Mesenchymal stem cell (in vitro differentiated cells and primary cell): ENCODE data around the gene NRF1.
A peak's percentile ranks its signal among the peaks of the same experiment; 100 is the strongest.

Source experiments
- DNase-seq: peaks from one replicate; pipeline ENCODE4 v3.0.0-alpha.2; 2013
- H2AFZ ChIP-seq: one replicate; pipeline ENCODE4 v1.6.1; 2013; ENCODE audit warnings: low read depth, mild to moderate bottlenecking, control low read depth, inconsistent platforms, low read length, moderate library complexity
- H2AK5ac ChIP-seq: 2 replicates; pipeline ENCODE4 v1.6.1; 2013; ENCODE audit warnings: low read length, moderate library complexity, mild to moderate bottlenecking, inconsistent platforms; ENCODE audit not compliant: severe bottlenecking
- H2BK120ac ChIP-seq: one replicate; pipeline ENCODE4 v1.6.1; 2013; ENCODE audit warnings: low read depth, mild to moderate bottlenecking, inconsistent platforms, low read length, moderate library complexity
- H2BK12ac ChIP-seq, 2 experiments: one replicate each; pipeline ENCODE4 v1.6.1; 2013; ENCODE audit warnings: inconsistent platforms in 2 of 2, low read length in 2 of 2, mild to moderate bottlenecking in 2 of 2, moderate library complexity in 2 of 2, control low read depth in 1 of 2
- H2BK15ac ChIP-seq: one replicate; pipeline ENCODE4 v1.6.1; 2013; ENCODE audit warnings: mild to moderate bottlenecking, low read depth, inconsistent platforms; ENCODE audit not compliant: poor library complexity, severe bottlenecking
- H2BK5ac ChIP-seq: 2 replicates; pipeline ENCODE4 v1.6.1; 2013; ENCODE audit warnings: low read depth, mild to moderate bottlenecking, low read length, control low read depth, inconsistent platforms; ENCODE audit not compliant: poor library complexity, severe bottlenecking
- H3K14ac ChIP-seq, 2 experiments: one replicate each; pipeline ENCODE4 v1.6.1; 2013; ENCODE audit warnings: inconsistent platforms in 2 of 2, low read length in 2 of 2, control low read depth in 1 of 2, mild to moderate bottlenecking in 1 of 2, moderate library complexity in 1 of 2
- H3K18ac ChIP-seq, 2 experiments: one replicate each; pipeline ENCODE4 v1.6.1; 2013; ENCODE audit warnings: inconsistent platforms in 2 of 2, low read length in 2 of 2, control low read depth in 1 of 2, low read depth in 1 of 2, mild to moderate bottlenecking in 1 of 2
- H3K23ac ChIP-seq, 2 experiments: one replicate each; pipeline ENCODE4 v1.6.1; 2013; ENCODE audit warnings: inconsistent platforms in 2 of 2, low read length in 2 of 2, mild to moderate bottlenecking in 2 of 2, moderate library complexity in 2 of 2, control low read depth in 1 of 2
- H3K27ac ChIP-seq: 2 replicates; pipeline ENCODE4 v1.5.1; 2013; ENCODE audit warnings: mild to moderate bottlenecking, moderate library complexity, low read length, control low read depth, inconsistent platforms; ENCODE audit not compliant: poor library complexity, severe bottlenecking
- H3K27me3 ChIP-seq, 2 experiments: 2 replicates each; pipeline versions ENCODE4 v1.6.1 to v1.7.0; 2013; ENCODE audit warnings: low read length in 2 of 2, mild to moderate bottlenecking in 2 of 2, moderate library complexity in 2 of 2, control low read depth in 1 of 2, inconsistent platforms in 1 of 2; ENCODE audit not compliant: control insufficient read depth in 1 of 2, insufficient read depth in 1 of 2
- H3K36me3 ChIP-seq, 2 experiments: 2 replicates each; pipeline versions ENCODE4 v1.6.1 to v1.7.0; 2013; ENCODE audit warnings: low read length in 2 of 2, control low read depth in 1 of 2, inconsistent platforms in 1 of 2, low read depth in 1 of 2, mild to moderate bottlenecking in 1 of 2; ENCODE audit not compliant: insufficient read depth in 2 of 2, control insufficient read depth in 1 of 2
- H3K4ac ChIP-seq, 2 experiments: one replicate each; pipeline ENCODE4 v1.6.1; 2013; ENCODE audit warnings: inconsistent platforms in 2 of 2, low read length in 2 of 2, mild to moderate bottlenecking in 2 of 2, moderate library complexity in 2 of 2, control low read depth in 1 of 2, low read depth in 1 of 2
- H3K4me1 ChIP-seq: 2 replicates; pipeline ENCODE4 v1.6.1; 2013; ENCODE audit warnings: low read depth, low read length, control low read depth; ENCODE audit not compliant: control insufficient read depth, insufficient read depth
- H3K4me2 ChIP-seq: 2 replicates; pipeline ENCODE4 v1.6.1; 2013; ENCODE audit warnings: low read length, mild to moderate bottlenecking, inconsistent platforms; ENCODE audit not compliant: poor library complexity, severe bottlenecking
- H3K4me3 ChIP-seq, 2 experiments: 2 replicates each; pipeline versions ENCODE4 v1.5.1 to v1.7.0; 2013; ENCODE audit warnings: low read length in 2 of 2, mild to moderate bottlenecking in 2 of 2, control low read depth in 1 of 2, low read depth in 1 of 2; ENCODE audit not compliant: insufficient read depth in 1 of 2
- H3K79me1 ChIP-seq: replicated peaks from 2 replicates; pipeline ENCODE4 v1.6.1; 2013; ENCODE audit warnings: mild to moderate bottlenecking, control low read depth, low read length, inconsistent platforms; ENCODE audit not compliant: poor library complexity, severe bottlenecking
- H3K9ac ChIP-seq: 2 replicates; pipeline ENCODE4 v1.7.0; 2013; ENCODE audit warnings: mild to moderate bottlenecking, low read length, moderate library complexity
- H3K9me3 ChIP-seq: 2 replicates; pipeline ENCODE4 v1.7.0; 2013; ENCODE audit warnings: mild to moderate bottlenecking, low read length; ENCODE audit not compliant: control insufficient read depth
- H4K8ac ChIP-seq: one replicate; pipeline ENCODE4 v1.6.1; 2013; ENCODE audit warnings: inconsistent platforms, mild to moderate bottlenecking, low read length, moderate library complexity
- H4K91ac ChIP-seq: one replicate; pipeline ENCODE4 v1.6.1; 2013; ENCODE audit warnings: mild to moderate bottlenecking, low read length, inconsistent platforms
- WGBS: methylation state at CpG from one replicate; pipeline ENCODE4 v1.1.7; 2013; ENCODE audit warnings: mixed read lengths; 5-methylcytosine and 5-hydroxymethylcytosine counted together

Gene NRF1

GRCh38 chr7:129746857-129747529 is 135.5 kb downstream of the NRF1 start:
- Histone ChIP-seq H3K23ac (no peak overlapping the region), H3K18ac (no peak overlapping the region), H2BK120ac (no peak overlapping the region), H3K79me1 (no peaks in the 10 kb centered on the region), H2BK5ac (no peak overlapping the region), H2BK12ac (no peak overlapping the region), H3K14ac (no peak overlapping the region), H2AFZ (no peak overlapping the region), H3K4me1 (peaks cover under 1% of the 10 kb centered on the region), H4K91ac (no peak overlapping the region), H3K4ac (no peak overlapping the region), H3K4me2 (no peak overlapping the region), H4K8ac (no peak overlapping the region), H2BK15ac (no peak overlapping the region), H3K9ac (no peak overlapping the region), H2AK5ac (no peak overlapping the region), H3K27ac (no peak overlapping the region), H3K27me3 (no peaks in the 10 kb centered on the region), H3K36me3 (peaks cover 8 to 58% of the 10 kb centered on the region in 2 experiments), H3K4me3 (no peak overlapping the region), H3K9me3 (no peaks in the 10 kb centered on the region)
- whole genome bisulfite sequencing, result 73% methylated on average over 4 of the region's 4 CpGs
- no peak for DNase-seq

- H2BK5ac ChIP-seq, result no peak overlapping the region
- 100% methylated on average over 3 of the region's 4 CpGs for WGBS
- no peak overlapping the region for H2AK5ac ChIP-seq
- no peak overlapping the region for H3K14ac ChIP-seq
- H2BK12ac ChIP-seq, result no peak overlapping the region
- no peak overlapping the region for H2BK15ac ChIP-seq
- no peak overlapping the region for H2BK120ac ChIP-seq
- no peaks in the 10 kb centered on the region for H3K9me3 ChIP-seq
- H3K4me3 ChIP-seq, result no peak overlapping the region
- no peak overlapping the region for H3K23ac ChIP-seq
- H4K8ac ChIP-seq, result no peak overlapping the region
- DNase-seq, result peak; percentile 33
- H3K9ac ChIP-seq, result no peak overlapping the region
- no peaks in the 10 kb centered on the region for H3K27me3 ChIP-seq
- no peak overlapping the region for H3K4ac ChIP-seq
- H3K4me2 ChIP-seq, result no peak overlapping the region
- no peak overlapping the region for H2AFZ ChIP-seq
- no peak overlapping the region for H3K18ac ChIP-seq
- no peaks in the 10 kb centered on the region for H3K79me1 ChIP-seq
- peaks cover 10 to 47% of the 10 kb centered on the region in 2 experiments for H3K36me3 ChIP-seq
- no peak overlapping the region for H4K91ac ChIP-seq
- H3K4me1 ChIP-seq, result peaks cover 1% of the 10 kb centered on the region
- H3K27ac ChIP-seq, result no peak overlapping the region
Measured at GRCh38 chr7:129748356-129749109, 137.0 kb downstream of the NRF1 start.

GRCh38 chr7:129750091-129750490 is 138.6 kb downstream of the NRF1 start:
- no peaks in the 10 kb centered on the region for H3K27me3 ChIP-seq
- DNase-seq, result no peak
- no peaks in the 10 kb centered on the region for H3K9me3 ChIP-seq
- 98% methylated on average over 5 of the region's 7 CpGs for WGBS
- no peak overlapping the region for H3K4ac ChIP-seq
- H2AK5ac ChIP-seq, result no peak overlapping the region
- H3K36me3 ChIP-seq, result peaks cover 13 to 38% of the 10 kb centered on the region in 2 experiments
- peaks cover 1% of the 10 kb centered on the region for H3K4me1 ChIP-seq
- H4K8ac ChIP-seq, result no peak overlapping the region
- H2AFZ ChIP-seq, result no peak overlapping the region
- no peak overlapping the region for H3K27ac ChIP-seq
- no peak overlapping the region for H3K4me3 ChIP-seq
- H4K91ac ChIP-seq, result no peak overlapping the region
- H3K23ac ChIP-seq, result peak overlapping the region in 1 of 2 experiments; percentile 14
- no peak overlapping the region for H3K4me2 ChIP-seq
- H2BK5ac ChIP-seq, result no peak overlapping the region
- no peak overlapping the region for H3K18ac ChIP-seq
- no peak overlapping the region for H2BK15ac ChIP-seq
- H2BK12ac ChIP-seq, result no peak overlapping the region
- no peak overlapping the region for H2BK120ac ChIP-seq
- H3K79me1 ChIP-seq, result no peaks in the 10 kb centered on the region
- H3K9ac ChIP-seq, result no peak overlapping the region
- no peak overlapping the region for H3K14ac ChIP-seq

- H2BK5ac ChIP-seq, result no peak overlapping the region
- no peak overlapping the region for H2BK15ac ChIP-seq
- no peak overlapping the region for H2AFZ ChIP-seq
- peaks cover 1% of the 10 kb centered on the region for H3K4me1 ChIP-seq
- H3K27me3 ChIP-seq, result no peaks in the 10 kb centered on the region
- DNase-seq, result no peak
- H3K9me3 ChIP-seq, result no peaks in the 10 kb centered on the region
- no peak overlapping the region for H3K18ac ChIP-seq
- no peak overlapping the region for H3K4me2 ChIP-seq
- no peak overlapping the region for H3K4ac ChIP-seq
- H2AK5ac ChIP-seq, result no peak overlapping the region
- no peak overlapping the region for H3K23ac ChIP-seq
- 98% methylated on average over 3 of the region's 3 CpGs for WGBS
- no peak overlapping the region for H3K9ac ChIP-seq
- H3K4me3 ChIP-seq, result no peak overlapping the region
- no peak overlapping the region for H4K8ac ChIP-seq
- no peak overlapping the region for H2BK12ac ChIP-seq
- no peaks in the 10 kb centered on the region for H3K79me1 ChIP-seq
- H2BK120ac ChIP-seq, result no peak overlapping the region
- peaks cover 14 to 41% of the 10 kb centered on the region in 2 experiments for H3K36me3 ChIP-seq
- H4K91ac ChIP-seq, result no peak overlapping the region
- no peak overlapping the region for H3K14ac ChIP-seq
- no peak overlapping the region for H3K27ac ChIP-seq
Measured at GRCh38 chr7:129750501-129750900, 139.0 kb downstream of the NRF1 start.
